Heart left ventricle (tissue), 16 donors: ENCODE results near the gene FBXW5. TPM values are rescaled to one million over a fixed set of nuclear protein-coding genes. Genes with fewer than 3 reads are reported as not detected.

ENCODE experiments used
- ATAC-seq, 4 donors: fragments of 200-7000 bp; cut with Tn5 transposase; one replicate each; pipeline ENCODE4 v1.9.1; 2020 to 2022; ENCODE audit warnings: moderate library complexity in 4 of 4, mild to moderate bottlenecking in 3 of 4, moderate number of reproducible peaks in 1 of 4
- DNase-seq, 5 donors: peaks; one replicate each; pipeline ENCODE4 v3.0.0-alpha.2; 2020
- H3K27ac ChIP-seq, 12 donors: fragments of 200-600 bp; sonication (generic) in 4 of 12; one replicate each; pipeline versions ENCODE4 v1.5.0 to v1.8.0; 2016 to 2022; ENCODE audit warnings: mild to moderate bottlenecking in 2 of 12
- H3K27me3 ChIP-seq, 9 donors: fragments of 200-600 bp; sonication (generic) in 2 of 9; one replicate each; pipeline versions ENCODE4 v1.5.1 to v1.8.0; 2016 to 2022; ENCODE audit warnings: mild to moderate bottlenecking in 3 of 9
- H3K36me3 ChIP-seq, 9 donors: fragments of 200-600 bp; sonication (generic) in 2 of 9; one replicate each; pipeline versions ENCODE4 v1.5.0 to v1.8.0; 2018 to 2022; ENCODE audit warnings: mild to moderate bottlenecking in 2 of 9
- H3K4me1 ChIP-seq, 12 donors: fragments of 200-600 bp; sonication (generic) in 4 of 12; one replicate each; pipeline versions ENCODE4 v1.5.0 to v1.8.0; 2016 to 2022; ENCODE audit warnings: mild to moderate bottlenecking in 3 of 12
- H3K4me3 ChIP-seq, 12 donors: fragments of 200-600 bp; sonication (generic) in 4 of 12; one replicate each; pipeline versions ENCODE4 v1.5.0 to v1.8.0; 2017 to 2022; ENCODE audit warnings: mild to moderate bottlenecking in 9 of 12, moderate library complexity in 4 of 12
- H3K9me3 ChIP-seq, 12 donors: fragments of 200-600 bp; sonication (generic) in 4 of 12; one replicate each; pipeline versions ENCODE4 v1.5.0 to v1.8.0; 2016 to 2022; ENCODE audit warnings: mild to moderate bottlenecking in 1 of 12
- CTCF ChIP-seq, 12 donors: fragments of 200-600 bp; sonication (generic) in 4 of 12; IDR thresholded peaks; one replicate each; pipeline versions ENCODE4 v1.5.0 to v1.8.0; 2018 to 2022; ENCODE audit warnings: antibody characterized with exemption in 12 of 12, mild to moderate bottlenecking in 5 of 12
- POLR2A ChIP-seq, 2 donors: fragments of 450-650 bp; IDR thresholded peaks; one replicate each; pipeline ENCODE4 v1.6.1; 2017; ENCODE audit warnings: antibody characterized with exemption in 2 of 2, mild to moderate bottlenecking in 2 of 2, moderate library complexity in 2 of 2
- WGBS, 4 donors: extraction: QIAGEN DNeasy Blood & Tissue Kit in 2 of 4; methylation state at CpG; one replicate each; pipeline versions ENCODE4 v1.1.5 to v1.1.7; 2013 to 2018; 5-methylcytosine and 5-hydroxymethylcytosine counted together
- intact Hi-C, 10 donors: fragments of 100-400 bp; cut with DNase I; formaldehyde crosslinking; loops; one replicate each; pipeline versions ENCODE4 v1.11.1 to v1.14.2; 2022
- polyA plus RNA-seq, 2 donors: library from polyadenylated mRNA; stranded (reverse); fragments of 200-250 nt; gene quantifications; one replicate each; pipeline ENCODE4 v1.2.3, GENCODE V29; 2013
- total RNA-seq, 9 donors: library from RNA; depleted of rRNA in 2 of 9; stranded (reverse); fragments of >200 nt in 2 of 9; fragmentation: NEBNext Ultra II Directional in 3 of 9; extraction: Animal tissue kit (Norgen Biotek cat#: 25700) in 3 of 9; gene quantifications; one replicate each; pipeline versions ENCODE4 v1.1.0 to v1.2.4, GENCODE V29; 2016 to 2023
- donor health status: ischemic (EF 13 %, LVEDD 7.1; RV severe dilation, severe dysfunction).
- donor health status: healthy with polysubstance abuse.
- donor health status: DM: no; HTN: yes; CAD: no.
- donor health status: DM: no; HTN: no; CAD: no.
- donor health status: ischemic (EF 25% LVEDD 6.9; RV normal size, moderate dysfunction).
- donor health status: ischemic (EF 25% LVEDD 5.7; RV mildly dilated, moderate dysfunction).
- donor health status: healthy.
- donor health status: DM: yes; HTN: yes; CAD: no.
- donor health status: ischemic (EF 35%, LVEDD 5.7; RV mildly dilated, moderate dysfunction).
- donor health status: nonischemic (EF 11% LVEDD 7.7; RV severe dilation, severe dysfunction).
- donor health status: DM: yes; HTN: yes; CAD: no.
- donor health status: PGD.
- donor health status: ischemic (EF 29% LVEDD 5.4; RV normal size, mild dysfunction).
- donor health status: nonischemic (EF 23%, LVEDD 6.1; RV moderate dilation, normal function).

The FBXW5 gene
- total and polyA plus RNA-seq, 11 donors, result 110 to 388 (median 148) TPM

- Histone ChIP-seq H3K27me3 (peaks cover 0 to 30% (median 6%) of the 10 kb centered on the region in 9 donors), H3K36me3 (no peaks in the 10 kb centered on the region), H3K9me3 (peaks cover 0 to 6% (median 0%) of the 10 kb centered on the region in 12 donors), H3K4me3 (peak overlapping the region in 3 of 12 donors; percentile 12 to 23 (median 19)), H3K4me1 (peaks cover 0 to 48% (median 20%) of the 10 kb centered on the region in 12 donors), H3K27ac (no peak overlapping the region)
- WGBS, 4 donors, result 28 to 59% (median 47%) methylated on average over 4 to 33 of the region's 33 CpGs
- DNase-seq (peak in 1 of 5 donors; percentile 25), ATAC-seq (no peak)
- intact Hi-C loops, result no loop called here
- TF ChIP-seq CTCF (IDR thresholded peaks at IDR 0.05) (no peak), POLR2A (IDR thresholded peaks at IDR 0.05) (no peak)
Observed at GRCh38 chr9:136985853-136986252, 41.3 kb upstream of the FBXW5 start.

GRCh38 chr9:136985027-136985602 lies 40.6 kb upstream of the FBXW5 start:
- TF ChIP-seq POLR2A (IDR thresholded peaks at IDR 0.05) (no peak), CTCF (IDR thresholded peaks at IDR 0.05) (no peak)
- no peaks in the 10 kb centered on the region for H3K9me3 ChIP-seq
- H3K36me3 ChIP-seq, result no peaks in the 10 kb centered on the region
- WGBS, 4 donors, result 15 to 33% (median 28%) methylated on average over 18 to 48 of the region's 48 CpGs
- no peak overlapping the region for H3K27ac ChIP-seq
- peaks cover 0 to 56% (median 26%) of the 10 kb centered on the region in 12 donors for H3K4me1 ChIP-seq
- ATAC-seq, result peak in 1 of 4 donors; percentile 6
- intact Hi-C loops, result no loop called here
- DNase-seq, result peak in 1 of 5 donors; percentile 36
- H3K4me3 ChIP-seq, result peak overlapping the region in 4 of 12 donors; percentile 12 to 23 (median 16)
- H3K27me3 ChIP-seq, result peaks cover 0 to 30% (median 6%) of the 10 kb centered on the region in 9 donors

- Histone ChIP-seq H3K4me1 (peaks cover 0 to 61% (median 30%) of the 10 kb centered on the region in 12 donors), H3K36me3 (no peaks in the 10 kb centered on the region), H3K27me3 (peaks cover 0 to 30% (median 6%) of the 10 kb centered on the region in 9 donors), H3K27ac (peak overlapping the region in 2 of 12 donors; percentile 43 to 86), H3K4me3 (peak overlapping the region in 1 of 12 donors; percentile 12), H3K9me3 (no peaks in the 10 kb centered on the region)
- 53 to 66% (median 63%) methylated on average over 20 to 29 of the region's 29 CpGs for WGBS, 4 donors
- intact Hi-C loops, result loop anchor here in 2 of 10 donors (5.0 kb wide), 2 partner anchors 37 to 192 kb away; partner anchors contain the start of genes C8G (in 1 of the 2) and TMEM141 (in 1 of the 2)
- no peak for ATAC-seq
- peak in 1 of 5 donors; percentile 25 for DNase-seq
- TF ChIP-seq POLR2A (IDR thresholded peaks at IDR 0.05) (no peak), CTCF (IDR thresholded peaks at IDR 0.05) (no peak)
Observed at GRCh38 chr9:136984464-136985026, 40.0 kb upstream of the FBXW5 start.

GRCh38 chr9:136983656-136984314 lies 39.2 kb upstream of the FBXW5 start:
- Histone ChIP-seq H3K27me3 (peaks cover 0 to 30% (median 6%) of the 10 kb centered on the region in 9 donors), H3K4me3 (no peak overlapping the region), H3K36me3 (no peaks in the 10 kb centered on the region), H3K9me3 (no peaks in the 10 kb centered on the region), H3K27ac (peak overlapping the region in 7 of 12 donors; percentile 14 to 98 (median 86)), H3K4me1 (peaks cover 0 to 69% (median 34%) of the 10 kb centered on the region in 12 donors)
- intact Hi-C loops, result loop anchor here in 2 of 10 donors (5.0 kb wide), 2 partner anchors 36 to 191 kb away; partner anchors contain the start of genes C8G (in 1 of the 2) and TMEM141 (in 1 of the 2)
- WGBS, 4 donors, result 75 to 89% (median 80%) methylated on average over 7 to 11 of the region's 11 CpGs
- DNase-seq (peak in 1 of 5 donors; percentile 32), ATAC-seq (peak in 1 of 4 donors; percentile 0)
- TF ChIP-seq POLR2A (IDR thresholded peaks at IDR 0.05), result no peak
- no peak for TF ChIP-seq CTCF (IDR thresholded peaks at IDR 0.05)
